HEK293 (cell line): ENCODE data around the gene PRMT7.

ENCODE experiments used
- ATF2 ChIP-seq: fragments of 450-650 bp; formaldehyde crosslinking; IDR thresholded peaks from 2 replicates; pipeline ENCODE4 v1.5.1; 2016; ENCODE audit warnings: missing biosample characterization, missing genetic modification characterization, low read depth
- EGR2 ChIP-seq: fragments of 450-650 bp; formaldehyde crosslinking; IDR thresholded peaks from 2 replicates; pipeline ENCODE4 v1.5.1; 2016; ENCODE audit warnings: low read depth, missing biosample characterization, missing genetic modification characterization
- KLF10 ChIP-seq: fragments of 450-650 bp; IDR thresholded peaks from 2 replicates; pipeline ENCODE4 v1.5.1; 2018; ENCODE audit warnings: missing biosample characterization, mild to moderate bottlenecking, missing genetic modification characterization
- PBX3 ChIP-seq: sonication (generic); formaldehyde crosslinking; IDR thresholded peaks from 2 replicates; pipeline ENCODE4 v1.8.1; 2022; ENCODE audit warnings: mild to moderate bottlenecking, moderate library complexity, missing genetic modification reagents
- REST ChIP-seq: fragments of 450-650 bp; formaldehyde crosslinking; IDR thresholded peaks from 2 replicates; pipeline ENCODE4 v1.5.1; 2016; ENCODE audit warnings: missing biosample characterization, missing genetic modification characterization
- TRIM28 ChIP-seq: IDR thresholded peaks from 2 replicates; pipeline ENCODE4 v1.6.1; 2011; ENCODE audit warnings: low read length, control low read depth, borderline replicate concordance
- ZBTB17 ChIP-seq: fragments of 450-650 bp; formaldehyde crosslinking; IDR thresholded peaks from 2 replicates; pipeline ENCODE4 v1.5.1; 2016; ENCODE audit warnings: missing biosample characterization, missing genetic modification characterization
- ZEB2 ChIP-seq: fragments of 450-650 bp; formaldehyde crosslinking; IDR thresholded peaks from 2 replicates; pipeline ENCODE4 v1.5.1; 2016; ENCODE audit warnings: missing biosample characterization, missing genetic modification characterization
- ZFP37 ChIP-seq: fragments of 450-650 bp; formaldehyde crosslinking; IDR thresholded peaks from 2 replicates; pipeline ENCODE4 v1.5.1; 2016; ENCODE audit warnings: missing biosample characterization, missing genetic modification characterization
- ZNF157 ChIP-seq: fragments of 450-650 bp; formaldehyde crosslinking; IDR thresholded peaks from 2 replicates; pipeline ENCODE4 v1.5.1; 2016; ENCODE audit warnings: missing biosample characterization, missing genetic modification characterization
- ZNF184 ChIP-seq: fragments of 450-650 bp; IDR thresholded peaks from 2 replicates; pipeline ENCODE4 v1.5.1; 2018; ENCODE audit warnings: missing biosample characterization, mild to moderate bottlenecking, missing genetic modification characterization
- ZNF354C ChIP-seq: fragments of 450-650 bp; formaldehyde crosslinking; IDR thresholded peaks from 2 replicates; pipeline ENCODE4 v1.5.1; 2016; ENCODE audit warnings: missing biosample characterization, missing genetic modification characterization, low read depth, borderline replicate concordance
- ZNF473 ChIP-seq: fragments of 450-650 bp; formaldehyde crosslinking; IDR thresholded peaks from 2 replicates; pipeline ENCODE4 v1.5.1; 2017; ENCODE audit warnings: missing biosample characterization, missing genetic modification characterization
- ZNF529 ChIP-seq: fragments of 450-650 bp; formaldehyde crosslinking; IDR thresholded peaks from 2 replicates; pipeline ENCODE4 v1.5.1; 2017; ENCODE audit warnings: missing genetic modification characterization, missing biosample characterization; ENCODE audit not compliant: insufficient replicate concordance
- ZNF629 ChIP-seq: fragments of 450-650 bp; formaldehyde crosslinking; IDR thresholded peaks from 2 replicates; pipeline ENCODE4 v1.5.1; 2017; ENCODE audit warnings: missing biosample characterization, missing genetic modification characterization
- ZNF654 ChIP-seq: fragments of 450-650 bp; formaldehyde crosslinking; IDR thresholded peaks from 2 replicates; pipeline ENCODE4 v1.5.1; 2016; ENCODE audit warnings: low read depth, missing biosample characterization, missing genetic modification characterization
- ZNF670 ChIP-seq: fragments of 450-650 bp; formaldehyde crosslinking; IDR thresholded peaks from 2 replicates; pipeline ENCODE4 v1.5.1; 2016; ENCODE audit warnings: missing biosample characterization, missing genetic modification characterization, low read depth
- ZNF692 ChIP-seq: fragments of 450-650 bp; formaldehyde crosslinking; IDR thresholded peaks from 2 replicates; pipeline ENCODE4 v1.5.1; 2016; ENCODE audit warnings: missing biosample characterization, missing genetic modification characterization
- ZNF747 ChIP-seq: fragments of 450-650 bp; formaldehyde crosslinking; IDR thresholded peaks from 2 replicates; pipeline ENCODE4 v1.5.1; 2016; ENCODE audit warnings: missing biosample characterization, missing genetic modification characterization
- ZNF768 ChIP-seq: fragments of 450-650 bp; formaldehyde crosslinking; IDR thresholded peaks from 2 replicates; pipeline ENCODE4 v1.5.1; 2018; ENCODE audit warnings: missing biosample characterization, mild to moderate bottlenecking, missing genetic modification characterization
- ZNF837 ChIP-seq: fragments of 450-650 bp; formaldehyde crosslinking; IDR thresholded peaks from 2 replicates; pipeline ENCODE4 v1.5.1; 2016; ENCODE audit warnings: missing biosample characterization, missing genetic modification characterization
- TF ChIP-seq, protein P1 (sequence below): fragments of 450-650 bp; formaldehyde crosslinking; IDR thresholded peaks from 2 replicates; pipeline ENCODE4 v1.5.0; 2017; ENCODE audit warnings: missing biosample characterization, missing genetic modification characterization, borderline replicate concordance
- TF ChIP-seq, protein P2 (sequence below): fragments of 450-650 bp; IDR thresholded peaks from 2 replicates; pipeline ENCODE4 v1.5.1; 2018; ENCODE audit warnings: missing biosample characterization, missing genetic modification characterization

The PRMT7 gene

DNA sequence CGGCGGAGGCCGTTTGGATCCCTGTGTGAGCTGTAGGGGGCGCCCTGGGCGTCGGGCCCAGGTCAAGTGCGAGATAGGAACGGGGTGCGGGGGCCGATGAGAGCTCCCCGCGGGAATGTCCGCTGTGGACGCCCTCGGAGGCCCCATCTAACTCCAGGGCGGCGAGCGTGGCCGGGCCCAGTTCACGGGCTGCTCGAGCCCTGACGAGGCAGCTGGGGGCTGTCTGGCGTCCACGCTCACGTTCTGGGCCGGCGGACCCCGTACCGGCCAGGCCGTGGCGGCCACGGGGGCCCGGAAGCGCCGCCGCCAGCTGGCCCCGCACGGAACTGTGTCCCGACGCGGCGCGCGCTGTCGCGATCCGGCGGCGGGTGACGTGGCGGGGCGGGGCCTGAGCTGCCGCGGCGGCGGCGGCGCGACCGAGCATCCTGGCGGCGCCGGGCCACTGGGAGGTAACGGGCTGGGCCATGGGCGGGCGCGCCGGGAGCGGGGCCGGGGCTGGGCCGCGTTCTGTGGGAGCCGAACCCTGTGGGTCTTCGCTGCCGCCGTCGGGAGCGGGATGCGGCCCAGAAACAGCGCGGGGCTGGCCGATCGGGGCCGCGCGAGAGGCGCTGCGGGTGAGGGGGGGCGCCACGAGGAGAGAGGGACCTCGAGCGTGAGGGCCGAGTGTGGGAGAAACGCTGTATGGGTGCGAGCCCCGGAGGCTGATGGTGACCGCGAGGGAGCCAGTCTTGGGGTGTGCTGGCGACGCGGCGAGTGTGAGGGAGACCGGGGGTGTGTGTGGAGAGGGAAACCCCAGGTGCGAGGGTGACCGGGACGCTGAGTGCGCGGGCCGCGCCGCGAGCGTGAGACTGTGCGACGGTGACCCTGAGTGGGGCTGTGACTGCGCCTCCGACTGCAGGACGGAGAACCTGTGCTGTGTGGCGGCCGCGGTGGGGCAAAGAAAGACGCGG lies 46.4 kb upstream of the PRMT7 start, which contains the start of gene SLC7A6 (continued):
- TF ChIP-seq ZNF473 = no peak
- TF ChIP-seq ZNF654 (tag by site-specific recombination) = no peak
- TF ChIP-seq ZNF768 = no peak
- TF ChIP-seq, protein P1, sequence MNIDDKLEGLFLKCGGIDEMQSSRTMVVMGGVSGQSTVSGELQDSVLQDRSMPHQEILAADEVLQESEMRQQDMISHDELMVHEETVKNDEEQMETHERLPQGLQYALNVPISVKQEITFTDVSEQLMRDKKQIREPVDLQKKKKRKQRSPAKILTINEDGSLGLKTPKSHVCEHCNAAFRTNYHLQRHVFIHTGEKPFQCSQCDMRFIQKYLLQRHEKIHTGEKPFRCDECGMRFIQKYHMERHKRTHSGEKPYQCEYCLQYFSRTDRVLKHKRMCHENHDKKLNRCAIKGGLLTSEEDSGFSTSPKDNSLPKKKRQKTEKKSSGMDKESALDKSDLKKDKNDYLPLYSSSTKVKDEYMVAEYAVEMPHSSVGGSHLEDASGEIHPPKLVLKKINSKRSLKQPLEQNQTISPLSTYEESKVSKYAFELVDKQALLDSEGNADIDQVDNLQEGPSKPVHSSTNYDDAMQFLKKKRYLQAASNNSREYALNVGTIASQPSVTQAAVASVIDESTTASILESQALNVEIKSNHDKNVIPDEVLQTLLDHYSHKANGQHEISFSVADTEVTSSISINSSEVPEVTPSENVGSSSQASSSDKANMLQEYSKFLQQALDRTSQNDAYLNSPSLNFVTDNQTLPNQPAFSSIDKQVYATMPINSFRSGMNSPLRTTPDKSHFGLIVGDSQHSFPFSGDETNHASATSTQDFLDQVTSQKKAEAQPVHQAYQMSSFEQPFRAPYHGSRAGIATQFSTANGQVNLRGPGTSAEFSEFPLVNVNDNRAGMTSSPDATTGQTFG (tag by site-specific recombination) = no peak
- no peak for TF ChIP-seq KLF10 (tag by site-specific recombination)
- no peak; the same call in 1 of the 2 replicates for TF ChIP-seq ZFP37 (tag by site-specific recombination)
- TF ChIP-seq ZNF157 = 0 out of 2 replicates have a peak, but pooled peaks have one; percentile 35
- peak; percentile 32; the same call in 1 of the 2 replicates for TF ChIP-seq ZNF629 (tag by site-specific recombination)
- peak; percentile 80 for TF ChIP-seq ZNF692 (tag by site-specific recombination)
- TF ChIP-seq ZNF670 = no peak
- TF ChIP-seq PBX3 = no peak
- peak; percentile 34; the same call in 1 of the 2 replicates for TF ChIP-seq REST (tag by site-specific recombination)
- no peak for TF ChIP-seq ZNF747 (tag by site-specific recombination)
- TF ChIP-seq ZBTB17 (tag by site-specific recombination) = no peak
- TF ChIP-seq ZNF184 = no peak
- TF ChIP-seq, protein P2, sequence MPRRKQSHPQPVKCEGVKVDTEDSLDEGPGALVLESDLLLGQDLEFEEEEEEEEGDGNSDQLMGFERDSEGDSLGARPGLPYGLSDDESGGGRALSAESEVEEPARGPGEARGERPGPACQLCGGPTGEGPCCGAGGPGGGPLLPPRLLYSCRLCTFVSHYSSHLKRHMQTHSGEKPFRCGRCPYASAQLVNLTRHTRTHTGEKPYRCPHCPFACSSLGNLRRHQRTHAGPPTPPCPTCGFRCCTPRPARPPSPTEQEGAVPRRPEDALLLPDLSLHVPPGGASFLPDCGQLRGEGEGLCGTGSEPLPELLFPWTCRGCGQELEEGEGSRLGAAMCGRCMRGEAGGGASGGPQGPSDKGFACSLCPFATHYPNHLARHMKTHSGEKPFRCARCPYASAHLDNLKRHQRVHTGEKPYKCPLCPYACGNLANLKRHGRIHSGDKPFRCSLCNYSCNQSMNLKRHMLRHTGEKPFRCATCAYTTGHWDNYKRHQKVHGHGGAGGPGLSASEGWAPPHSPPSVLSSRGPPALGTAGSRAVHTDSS (tag by site-specific recombination) = no peak
- no peak for TF ChIP-seq ZNF354C (tag by site-specific recombination)
- no peak for TF ChIP-seq TRIM28
- peak; percentile 66 for TF ChIP-seq EGR2
- TF ChIP-seq ZNF529 (tag by site-specific recombination) = no peak
- no peak for TF ChIP-seq ZNF837 (tag by site-specific recombination)
- TF ChIP-seq ATF2 (tag by site-specific recombination) = no peak
- TF ChIP-seq ZEB2 = peak; percentile 55
